Suprapubic skin (tissue), 4 donors: ENCODE data around the gene CSPG4. TPM values are rescaled to one million over a fixed set of nuclear protein-coding genes. Genes with fewer than 3 reads are reported as not detected.

ENCODE experiments used
- DNase-seq, 2 donors: peaks; one replicate each; pipeline ENCODE4 v3.0.0-alpha.2; 2019; ENCODE audit warnings: low spot score in 2 of 2
- H3K27ac ChIP-seq: fragments of 200-600 bp; sonication (generic); one replicate; pipeline ENCODE4 v1.5.1; 2019
- H3K27me3 ChIP-seq: fragments of 200-600 bp; sonication (generic); one replicate; pipeline ENCODE4 v1.5.1; 2019
- H3K36me3 ChIP-seq: fragments of 200-600 bp; sonication (generic); one replicate; pipeline ENCODE4 v1.5.1; 2019
- H3K4me1 ChIP-seq: fragments of 200-600 bp; sonication (generic); one replicate; pipeline ENCODE4 v1.5.1; 2019
- H3K4me3 ChIP-seq: fragments of 200-600 bp; sonication (generic); one replicate; pipeline ENCODE4 v1.5.1; 2019; ENCODE audit warnings: mild to moderate bottlenecking
- H3K9me3 ChIP-seq: fragments of 200-600 bp; sonication (generic); one replicate; pipeline ENCODE4 v1.5.1; 2019
- CTCF ChIP-seq, 2 donors: fragments of 200-600 bp in 1 of 2; fragments of 450-650 bp in 1 of 2; sonication (generic) in 1 of 2; IDR thresholded peaks; one replicate each; pipeline ENCODE4 v1.5.1; 2016 to 2019; ENCODE audit warnings: antibody characterized with exemption in 2 of 2, mild to moderate bottlenecking in 1 of 2, moderate library complexity in 1 of 2
- EP300 ChIP-seq: sonication (generic); formaldehyde crosslinking; IDR thresholded peaks from one replicate; pipeline ENCODE4 v1.6.1; 2017; ENCODE audit warnings: antibody characterized with exemption
- POLR2A ChIP-seq, 2 donors: fragments of 450-650 bp; IDR thresholded peaks; one replicate each; pipeline ENCODE4 v1.6.1; 2017; ENCODE audit warnings: antibody characterized with exemption in 2 of 2, mild to moderate bottlenecking in 2 of 2, moderate library complexity in 2 of 2
- POLR2AphosphoS5 ChIP-seq, 3 donors: sonication (generic); formaldehyde crosslinking; IDR thresholded peaks; one replicate each; pipeline ENCODE4 v1.6.1; 2017; ENCODE audit warnings: antibody characterized with exemption in 3 of 3
- WGBS: methylation state at CpG from one replicate; pipeline ENCODE4 v1.1.5; 2018; 5-methylcytosine and 5-hydroxymethylcytosine counted together
- total RNA-seq, 4 donors: library from RNA; depleted of rRNA; stranded (reverse); fragments of >200 nt; gene quantifications; one replicate each; pipeline ENCODE4 v1.1.0, GENCODE V29; 2016

Gene CSPG4
- total RNA-seq, 4 donors from 2014 or later = 12.8 to 19.7 (median 14.0) TPM

DNA sequence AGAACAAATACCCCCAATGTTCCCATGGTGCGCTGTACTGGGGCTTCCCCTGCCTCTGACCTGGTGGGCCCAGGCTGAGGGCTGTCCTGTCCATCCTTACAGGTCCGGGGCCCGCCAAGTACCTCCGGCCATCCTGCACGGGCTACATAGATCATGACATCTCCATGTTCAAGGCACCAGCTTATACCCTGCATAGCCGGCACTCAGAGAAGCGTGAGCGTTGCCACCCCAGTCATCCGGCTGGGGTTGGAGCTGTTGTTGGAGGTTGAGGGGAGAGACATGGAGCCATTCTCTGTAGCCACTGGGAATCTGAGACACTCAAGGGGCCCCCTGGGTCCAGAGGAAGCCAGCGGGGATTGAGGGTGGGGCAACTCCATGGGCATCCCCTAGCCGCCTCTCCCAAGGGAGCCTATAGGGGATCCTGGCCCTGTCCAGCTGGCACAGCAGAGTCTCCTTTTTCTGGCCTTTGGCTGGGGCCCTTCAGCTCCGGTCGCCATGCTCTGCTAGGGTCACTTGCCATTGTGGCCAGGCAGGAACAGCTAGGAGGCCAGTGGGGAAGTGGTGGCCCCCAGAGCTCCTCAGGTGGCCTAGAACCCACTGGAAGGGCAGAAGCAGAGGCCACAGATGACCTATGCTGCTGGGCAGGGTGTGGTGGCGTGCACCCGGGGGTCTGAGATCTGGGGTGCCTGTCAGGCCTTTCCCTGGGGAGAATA is 12.5 kb upstream of the CSPG4 start:
- Histone ChIP-seq H3K4me3 (no peak overlapping the region), H3K27me3 (no peaks in the 10 kb centered on the region), H3K36me3 (no peaks in the 10 kb centered on the region), H3K4me1 (peaks cover 49% of the 10 kb centered on the region), H3K27ac (no peak overlapping the region), H3K9me3 (no peaks in the 10 kb centered on the region)
- TF ChIP-seq POLR2A (IDR thresholded peaks at IDR 0.05) = no peak
- no peak for TF ChIP-seq POLR2AphosphoS5 (IDR thresholded peaks at IDR 0.05)
- TF ChIP-seq CTCF (IDR thresholded peaks at IDR 0.05) = no peak
- no peak for TF ChIP-seq EP300
- WGBS = 95% methylated on average over 9 of the region's 15 CpGs
- DNase-seq = peak in 1 of 2 donors; percentile 68

GRCh38 chr15:75723847-75724660 is 11.4 kb upstream of the CSPG4 start:
- H3K27me3 ChIP-seq = no peaks in the 10 kb centered on the region
- no peak overlapping the region for H3K4me3 ChIP-seq
- DNase-seq = peak; percentile 93 to 96
- H3K9me3 ChIP-seq = no peaks in the 10 kb centered on the region
- peak overlapping the region; percentile 67 for H3K27ac ChIP-seq
- TF ChIP-seq EP300 (no peak), CTCF (IDR thresholded peaks at IDR 0.05) (no peak), POLR2A (IDR thresholded peaks at IDR 0.05) (no peak), POLR2AphosphoS5 (IDR thresholded peaks at IDR 0.05) (no peak)
- 21% methylated on average over 8 of the region's 9 CpGs for WGBS
- no peaks in the 10 kb centered on the region for H3K36me3 ChIP-seq
- H3K4me1 ChIP-seq = peaks cover 49% of the 10 kb centered on the region

DNA sequence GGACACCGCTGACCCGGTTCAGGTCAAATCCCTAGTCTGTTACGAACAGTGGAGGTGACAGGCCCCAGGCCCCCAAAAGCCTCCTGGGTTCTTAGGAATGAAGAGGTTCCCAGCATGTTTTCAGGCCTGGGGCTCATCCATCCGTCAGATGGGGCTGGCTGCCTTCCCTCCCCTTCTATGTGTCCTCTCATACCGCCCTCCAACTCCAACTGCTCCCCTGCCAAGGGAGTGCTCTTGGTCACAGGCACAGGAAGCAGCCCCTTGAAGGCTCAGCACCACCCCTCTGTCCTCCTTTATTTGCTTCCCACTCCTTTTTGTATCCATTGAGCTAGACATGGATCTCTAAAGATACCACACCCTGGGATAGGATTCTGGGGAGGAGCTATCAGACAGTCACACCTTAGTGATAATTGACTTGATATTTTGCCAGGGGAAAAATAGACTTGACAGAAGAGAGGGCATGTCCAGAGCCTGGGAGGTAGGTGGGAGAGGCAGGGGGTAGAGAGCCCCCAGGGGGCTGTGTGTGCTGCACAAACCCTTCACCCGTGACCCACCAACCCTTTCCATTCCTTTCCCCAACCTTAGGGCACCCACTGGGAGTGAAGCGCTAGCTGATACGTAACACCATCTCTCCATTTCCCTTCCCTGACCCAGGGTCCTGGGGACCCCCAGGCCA is 10.7 kb upstream of the CSPG4 start:
- Histone ChIP-seq H3K27me3 (no peaks in the 10 kb centered on the region), H3K4me1 (peaks cover 54% of the 10 kb centered on the region), H3K36me3 (no peaks in the 10 kb centered on the region), H3K4me3 (no peak overlapping the region), H3K27ac (peak overlapping the region; percentile 67), H3K9me3 (no peaks in the 10 kb centered on the region)
- WGBS = 54% methylated on average over 8 of the region's 8 CpGs
- no peak for TF ChIP-seq POLR2AphosphoS5 (IDR thresholded peaks at IDR 0.05)
- TF ChIP-seq EP300 = no peak
- no peak for TF ChIP-seq CTCF (IDR thresholded peaks at IDR 0.05)
- TF ChIP-seq POLR2A (IDR thresholded peaks at IDR 0.05) = no peak
- DNase-seq = no peak

- Histone ChIP-seq H3K27ac (peak overlapping the region; percentile 67), H3K4me3 (no peak overlapping the region), H3K27me3 (no peaks in the 10 kb centered on the region), H3K4me1 (peaks cover 54% of the 10 kb centered on the region), H3K36me3 (no peaks in the 10 kb centered on the region), H3K9me3 (no peaks in the 10 kb centered on the region)
- WGBS = 84% methylated on average over 10 of the region's 14 CpGs
- DNase-seq = no peak
- TF ChIP-seq EP300 (no peak), CTCF (IDR thresholded peaks at IDR 0.05) (no peak), POLR2A (IDR thresholded peaks at IDR 0.05) (no peak), POLR2AphosphoS5 (IDR thresholded peaks at IDR 0.05) (no peak)
Measured at GRCh38 chr15:75721923-75722870, 9.5 kb upstream of the CSPG4 start.
